H9 (cell line): Measurements from ENCODE around the gene XDH. TPM values are rescaled to one million over a fixed set of nuclear protein-coding genes. Genes with fewer than 3 reads are reported as not detected.

Experiments used
- DNase-seq: peaks from one replicate; pipeline ENCODE4 v3.0.0-alpha.2; 2017
- H2AFZ ChIP-seq: one replicate; pipeline ENCODE4 v1.6.1; 2013; ENCODE audit warnings: mild to moderate bottlenecking, low read length, control low read depth, moderate library complexity
- H2AK5ac ChIP-seq: 2 replicates; pipeline ENCODE4 v1.6.1; 2013; ENCODE audit warnings: low read length, control low read depth, mixed read lengths; ENCODE audit not compliant: insufficient read length
- H2BK120ac ChIP-seq: one replicate; pipeline ENCODE4 v1.6.1; 2013; ENCODE audit warnings: low read depth, mild to moderate bottlenecking, low read length, control low read depth, inconsistent platforms; ENCODE audit not compliant: poor library complexity, severe bottlenecking
- H2BK12ac ChIP-seq: 2 replicates; pipeline ENCODE4 v1.6.1; 2013; ENCODE audit warnings: low read length, control low read depth, mixed read lengths, low read depth; ENCODE audit not compliant: insufficient read length
- H2BK15ac ChIP-seq: 2 replicates; pipeline ENCODE4 v1.6.1; 2013; ENCODE audit warnings: low read depth, low read length, control low read depth
- H2BK20ac ChIP-seq: one replicate; pipeline ENCODE4 v1.6.1; 2013; ENCODE audit warnings: low read depth, mild to moderate bottlenecking, low read length, control low read depth, inconsistent platforms; ENCODE audit not compliant: poor library complexity, severe bottlenecking
- H2BK5ac ChIP-seq: 2 replicates; pipeline ENCODE4 v1.6.1; 2013; ENCODE audit warnings: low read length, control low read depth, mixed read lengths; ENCODE audit not compliant: insufficient read length
- H3K14ac ChIP-seq: 2 replicates; pipeline ENCODE4 v1.6.1; 2013; ENCODE audit warnings: low read length, control low read depth; ENCODE audit not compliant: insufficient read depth
- H3K18ac ChIP-seq: 2 replicates; pipeline ENCODE4 v1.6.1; 2013; ENCODE audit warnings: low read depth, mild to moderate bottlenecking, mixed read lengths, low read length, control low read depth; ENCODE audit not compliant: insufficient read length
- H3K23ac ChIP-seq: 2 replicates; pipeline ENCODE4 v1.6.1; 2013; ENCODE audit warnings: low read length, control low read depth, mixed read lengths, low read depth; ENCODE audit not compliant: insufficient read length
- H3K23me2 ChIP-seq: 2 replicates; pipeline ENCODE4 v1.6.1; 2013; ENCODE audit warnings: low read depth, mild to moderate bottlenecking, mixed read lengths, low read length, control low read depth; ENCODE audit not compliant: insufficient read length, poor library complexity, severe bottlenecking
- H3K27ac ChIP-seq: 2 replicates; pipeline ENCODE4 v1.5.1; 2013; ENCODE audit warnings: low read length, control low read depth, mixed read lengths, low read depth; ENCODE audit not compliant: insufficient read length
- H3K27me3 ChIP-seq: 2 replicates; pipeline ENCODE4 v1.6.1; 2013; ENCODE audit warnings: low read length, control low read depth, inconsistent platforms; ENCODE audit not compliant: insufficient read depth
- H3K4ac ChIP-seq: 2 replicates; pipeline ENCODE4 v1.6.1; 2013; ENCODE audit warnings: low read depth, mild to moderate bottlenecking, control low read depth, inconsistent platforms, low read length, moderate library complexity
- H3K4me1 ChIP-seq: 2 replicates; pipeline ENCODE4 v1.6.1; 2013; ENCODE audit warnings: low read length, control low read depth, inconsistent platforms; ENCODE audit not compliant: insufficient read depth
- H3K4me2 ChIP-seq: 2 replicates; pipeline ENCODE4 v1.6.1; 2013; ENCODE audit warnings: low read length, control low read depth, mixed read lengths; ENCODE audit not compliant: insufficient read length, insufficient read depth
- H3K56ac ChIP-seq: 2 replicates; pipeline ENCODE4 v1.6.1; 2013; ENCODE audit warnings: low read depth, mild to moderate bottlenecking, mixed read lengths, low read length, control low read depth; ENCODE audit not compliant: insufficient read length
- H3K79me1 ChIP-seq: 2 replicates; pipeline ENCODE4 v1.6.1; 2013; ENCODE audit warnings: low read depth, mild to moderate bottlenecking, moderate library complexity, low read length, control low read depth, inconsistent platforms; ENCODE audit not compliant: insufficient read depth, poor library complexity, severe bottlenecking
- H3K79me2 ChIP-seq: 2 replicates; pipeline ENCODE4 v1.6.1; 2013; ENCODE audit warnings: low read length, control low read depth, inconsistent platforms; ENCODE audit not compliant: insufficient read depth
- H3K9ac ChIP-seq: 2 replicates; pipeline ENCODE4 v1.6.1; 2013; ENCODE audit warnings: low read length, control low read depth, mixed read lengths; ENCODE audit not compliant: insufficient read length; ENCODE audit errors: extremely low read depth
- H3K9me3 ChIP-seq: one replicate; pipeline ENCODE4 v1.6.1; 2013; ENCODE audit warnings: low read depth, low read length, inconsistent platforms; ENCODE audit not compliant: control insufficient read depth
- H3T11ph ChIP-seq: one replicate; pipeline ENCODE4 v1.6.1; 2013; ENCODE audit warnings: mild to moderate bottlenecking, low read length, control low read depth, inconsistent platforms
- H4K20me1 ChIP-seq: one replicate; pipeline ENCODE4 v1.6.1; 2013; ENCODE audit not compliant: control insufficient read depth, insufficient read length, insufficient read depth
- H4K5ac ChIP-seq: 2 replicates; pipeline ENCODE4 v1.6.1; 2013; ENCODE audit warnings: low read depth, mild to moderate bottlenecking, mixed read lengths, low read length, control low read depth; ENCODE audit not compliant: insufficient read length
- H4K8ac ChIP-seq: replicated peaks from 2 replicates; pipeline ENCODE4 v1.6.1; 2013; ENCODE audit warnings: low read length, control low read depth, mixed read lengths, low read depth; ENCODE audit not compliant: insufficient read length
- H4K91ac ChIP-seq: 2 replicates; pipeline ENCODE4 v1.6.1; 2013; ENCODE audit warnings: low read depth, mild to moderate bottlenecking, moderate library complexity, mixed read lengths, low read length, control low read depth; ENCODE audit not compliant: insufficient read length
- H3K27ac Mint-ChIP-seq, 3 experiments: 2 replicates in 2 of 3; 3 replicates in 1 of 3; pipeline ENCODE4 v1.8.0; 2020 to 2021; ENCODE audit warnings: mixed read lengths in 3 of 3, mild to moderate bottlenecking in 1 of 3, moderate library complexity in 1 of 3
- H3K27me3 Mint-ChIP-seq: 2 replicates; pipeline ENCODE4 v1.8.0; 2021; ENCODE audit warnings: low read depth, mild to moderate bottlenecking, moderate library complexity, mixed read lengths
- H3K36me3 Mint-ChIP-seq, 3 experiments: 2 replicates in 2 of 3; 3 replicates in 1 of 3; pipeline ENCODE4 v1.8.0; 2020 to 2021; ENCODE audit warnings: low read depth in 3 of 3, mixed read lengths in 3 of 3; ENCODE audit not compliant: insufficient read depth in 1 of 3
- H3K4me1 Mint-ChIP-seq, 2 experiments: 2 replicates each; pipeline ENCODE4 v1.8.0; 2020; ENCODE audit warnings: mixed read lengths in 2 of 2
- H3K4me3 Mint-ChIP-seq, 2 experiments: 2 replicates in 1 of 2; 3 replicates in 1 of 2; pipeline ENCODE4 v1.8.0; 2020 to 2021; ENCODE audit warnings: mild to moderate bottlenecking in 2 of 2, mixed read lengths in 2 of 2, moderate library complexity in 1 of 2
- H3K9me3 Mint-ChIP-seq, 2 experiments: 2 replicates in 1 of 2; 3 replicates in 1 of 2; pipeline ENCODE4 v1.8.0; 2020; ENCODE audit warnings: mild to moderate bottlenecking in 2 of 2, mixed read lengths in 2 of 2, moderate library complexity in 1 of 2
- WGBS: extraction: QIAGEN DNeasy Blood & Tissue Kit; methylation state at CpG from one replicate; pipeline ENCODE4 v1.1.7; 2013; ENCODE audit warnings: missing lambda C conversion rate, low lambda C conversion rate, mixed read lengths; ENCODE audit not compliant: insufficient read length; ENCODE audit errors: extremely low coverage; 5-methylcytosine and 5-hydroxymethylcytosine counted together
- total RNA-seq: library from RNA; stranded (reverse); gene quantifications from 2 replicates; pipeline ENCODE4 v1.2.1, GENCODE V29; 2021
- TF ChIP-seq, protein P1 (sequence below): fragments of 200-600 bp; sonication (generic); conservative IDR thresholded peaks from 3 replicates; pipeline ENCODE4 v1.8.0; 2021; ENCODE audit warnings: antibody characterized with exemption, mild to moderate bottlenecking

Gene XDH
- total RNA-seq, 1 experiment from 2014 or later = 1.4 TPM

DNA sequence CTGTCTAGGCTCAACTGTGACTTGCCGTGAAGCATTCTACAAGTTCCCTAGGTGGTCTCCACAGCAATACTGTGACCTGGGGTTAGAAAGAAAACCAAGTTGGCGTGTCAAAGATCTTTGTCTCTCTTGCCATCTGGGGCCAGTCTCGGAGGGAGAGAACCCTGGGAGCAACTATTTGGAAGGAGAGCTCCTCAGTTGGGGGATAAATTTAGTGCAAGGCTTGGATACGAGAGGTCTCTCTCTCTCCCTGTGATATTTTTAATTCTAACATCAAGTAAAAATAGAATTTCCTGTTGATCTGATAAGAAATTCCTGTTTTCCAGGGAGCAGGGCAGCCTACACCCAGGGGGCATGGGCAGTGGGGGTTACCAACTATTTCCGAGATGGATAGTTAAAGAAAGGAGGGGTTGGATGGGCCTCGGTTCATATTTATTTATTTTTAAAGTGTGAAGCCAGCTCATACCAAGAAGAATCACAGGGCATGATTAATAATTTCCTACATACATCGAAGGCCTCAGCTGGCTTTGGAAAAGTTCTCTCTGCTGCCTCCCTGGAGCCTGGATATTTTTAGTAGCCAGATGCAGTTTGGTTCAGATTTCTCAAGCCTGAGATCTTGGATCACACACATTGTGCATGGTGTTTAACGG, 117.8 kb downstream of the XDH start:
- Histone ChIP-seq H4K8ac (no peak overlapping the region), H3K18ac (no peak overlapping the region), H2BK12ac (no peak overlapping the region), H2BK5ac (no peak overlapping the region), H3K14ac (no peak overlapping the region; the same call in 1 of the 2 replicates), H4K5ac (no peak overlapping the region), H4K91ac (no peak overlapping the region), H3K23ac (no peak overlapping the region), H2BK15ac (no peak overlapping the region), H2BK20ac (no peak overlapping the region), H2BK120ac (no peak overlapping the region), H3K4ac (no peak overlapping the region), H2AFZ (no peak overlapping the region), H3K4me2 (no peak overlapping the region), H3K79me2 (no peaks in the 10 kb centered on the region), H3K9ac (no peak overlapping the region), H4K20me1 (no peaks in the 10 kb centered on the region), H3K27me3 (no peaks in the 10 kb centered on the region), H3K79me1 (no peaks in the 10 kb centered on the region), H3K56ac (no peak overlapping the region), H3T11ph (no peak overlapping the region), H2AK5ac (no peak overlapping the region), H3K27ac (no peak overlapping the region), H3K23me2 (no peaks in the 10 kb centered on the region), H3K4me1 (no peaks in the 10 kb centered on the region; the same call in 1 of the 2 replicates), H3K9me3 (no peaks in the 10 kb centered on the region)
- H3K27ac Mint-ChIP-seq = 0 out of 7 replicates have a peak overlapping the region, but pooled peaks of 1 of the 3 experiments have one; percentile 25
- no peak overlapping the region for H3K4me3 Mint-ChIP-seq
- peaks cover 0 to 2% of the 10 kb centered on the region in 2 experiments; a peak in 1 of 5 replicates for H3K9me3 Mint-ChIP-seq
- TF ChIP-seq, protein P1, sequence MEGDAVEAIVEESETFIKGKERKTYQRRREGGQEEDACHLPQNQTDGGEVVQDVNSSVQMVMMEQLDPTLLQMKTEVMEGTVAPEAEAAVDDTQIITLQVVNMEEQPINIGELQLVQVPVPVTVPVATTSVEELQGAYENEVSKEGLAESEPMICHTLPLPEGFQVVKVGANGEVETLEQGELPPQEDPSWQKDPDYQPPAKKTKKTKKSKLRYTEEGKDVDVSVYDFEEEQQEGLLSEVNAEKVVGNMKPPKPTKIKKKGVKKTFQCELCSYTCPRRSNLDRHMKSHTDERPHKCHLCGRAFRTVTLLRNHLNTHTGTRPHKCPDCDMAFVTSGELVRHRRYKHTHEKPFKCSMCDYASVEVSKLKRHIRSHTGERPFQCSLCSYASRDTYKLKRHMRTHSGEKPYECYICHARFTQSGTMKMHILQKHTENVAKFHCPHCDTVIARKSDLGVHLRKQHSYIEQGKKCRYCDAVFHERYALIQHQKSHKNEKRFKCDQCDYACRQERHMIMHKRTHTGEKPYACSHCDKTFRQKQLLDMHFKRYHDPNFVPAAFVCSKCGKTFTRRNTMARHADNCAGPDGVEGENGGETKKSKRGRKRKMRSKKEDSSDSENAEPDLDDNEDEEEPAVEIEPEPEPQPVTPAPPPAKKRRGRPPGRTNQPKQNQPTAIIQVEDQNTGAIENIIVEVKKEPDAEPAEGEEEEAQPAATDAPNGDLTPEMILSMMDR = no peak
- H3K4me1 Mint-ChIP-seq = peaks cover 40 to 45% of the 10 kb centered on the region in 2 experiments
- no peaks in the 10 kb centered on the region for H3K36me3 Mint-ChIP-seq
- WGBS = no CpG with 5 or more reads among the region's 8 CpGs
- DNase-seq = no peak
- H3K27me3 Mint-ChIP-seq = no peaks in the 10 kb centered on the region
